Measurements from ENCODE around the gene MTRF1L. TPM values are rescaled to one million over a fixed set of nuclear protein-coding genes. Genes with fewer than 3 reads are reported as not detected.

MTRF1L gene
- total and polyA plus RNA-seq, 3 experiments from 2014 or later, result 8.2 to 17.4 (median 15.3) TPM

- POLR2A ChIA-PET, result interaction anchor here (0.7 to 1.2 kb wide), 4 partner anchors 11 to 1594 kb away, joined by 4 to 6 read pairs (median 4); no protein-coding TSS in a partner anchor
- Histone ChIP-seq H3K4me1 (ENCODE audit: insufficient read depth, low read length) (peaks cover 28% of the 10 kb centered on the region), H3K36me3 (ENCODE audit: insufficient read depth, low read length) (no peaks in the 10 kb centered on the region), H3K27me3 (ENCODE audit: insufficient read depth, low read length, poor library complexity, severe bottlenecking) (no peaks in the 10 kb centered on the region), H3K9me3 (ENCODE audit: low read length) (no peaks in the 10 kb centered on the region), H3K4me3 (ENCODE audit: low read length) (peak overlapping the region; percentile 75), H3K27ac (ENCODE audit: low read depth, low read length) (peak overlapping the region; percentile 89)
- H3K4me1 Mint-ChIP-seq, result peaks cover 34 to 62% (median 54%) of the 10 kb centered on the region in 3 donors
- CTCF ChIA-PET, result interaction anchor here (1.3 to 1.7 kb wide), 2 partner anchors 8 to 17 kb away, joined by 3 to 7 read pairs; no protein-coding TSS in a partner anchor
- H3K27me3 Mint-ChIP-seq, result no peaks in the 10 kb centered on the region
- H3K36me3 Mint-ChIP-seq, result peaks cover 0 to 14% (median 0%) of the 10 kb centered on the region in 3 donors
- DNase-seq, result peak in 4 of 5 donors; percentile 24 to 96 (median 92)
- H3K4me3 Mint-ChIP-seq, result peak overlapping the region; percentile 92 to 100 (median 99)
- peak overlapping the region; percentile 93 to 100 (median 98) for H3K27ac Mint-ChIP-seq
- H3K9me3 Mint-ChIP-seq, result no peaks in the 10 kb centered on the region
These were observed 18.6 kb downstream of the MTRF1L start for GRCh38 chr6:152983637-152984512.

- DNase-seq, result peak; percentile 96 to 98 (median 97)
- peaks cover 34 to 64% (median 61%) of the 10 kb centered on the region in 3 donors for H3K4me1 Mint-ChIP-seq
- Histone ChIP-seq H3K9me3 (ENCODE audit: low read length) (no peaks in the 10 kb centered on the region), H3K4me1 (ENCODE audit: insufficient read depth, low read length) (peaks cover 28% of the 10 kb centered on the region), H3K36me3 (ENCODE audit: insufficient read depth, low read length) (no peaks in the 10 kb centered on the region), H3K27ac (ENCODE audit: low read depth, low read length) (peak within 1 kb of the TSS; percentile 89), H3K4me3 (ENCODE audit: low read length) (peak within 1 kb of the TSS; percentile 75), H3K27me3 (ENCODE audit: insufficient read depth, low read length, poor library complexity, severe bottlenecking) (no peaks in the 10 kb centered on the region)
- H3K9me3 Mint-ChIP-seq, result no peaks in the 10 kb centered on the region
- peaks cover 0 to 17% (median 0%) of the 10 kb centered on the region in 3 donors for H3K36me3 Mint-ChIP-seq
- ChIA-PET POLR2A (interaction anchor here (0.7 to 1.2 kb wide), 4 partner anchors 10 to 1593 kb away, joined by 4 to 6 read pairs (median 4); no protein-coding TSS in a partner anchor), CTCF (interaction anchor here (1.3 to 1.7 kb wide), 2 partner anchors 9 to 18 kb away, joined by 3 to 7 read pairs; no protein-coding TSS in a partner anchor)
- H3K27me3 Mint-ChIP-seq, result no peaks in the 10 kb centered on the region
- H3K27ac Mint-ChIP-seq, result peak within 1 kb of the TSS; percentile 93 to 100 (median 98)
- H3K4me3 Mint-ChIP-seq, result peak within 1 kb of the TSS; percentile 92 to 100 (median 99)
These were observed 19.4 kb downstream of the MTRF1L start, which contains the start of gene FBXO5 for GRCh38 chr6:152982904-152983636. FBXO5 (minus strand) TSS chr6:152983041; CDS start chr6:152982959, 82 bp downstream.

GRCh38 chr6:152981989-152982903, 20.3 kb downstream of the MTRF1L start:
- Mint-ChIP-seq H3K27ac (peak overlapping the region in 1 of 8 donors; percentile 71), H3K36me3 (peaks cover 0 to 19% (median 0%) of the 10 kb centered on the region in 3 donors), H3K9me3 (no peaks in the 10 kb centered on the region), H3K4me1 (peaks cover 34 to 72% (median 68%) of the 10 kb centered on the region in 3 donors), H3K27me3 (no peaks in the 10 kb centered on the region), H3K4me3 (peak overlapping the region; percentile 92 to 100 (median 99))
- H3K4me3 ChIP-seq (ENCODE audit: low read length), result peak overlapping the region; percentile 68
- DNase-seq, result peak in 1 of 5 donors; percentile 1
- no peaks in the 10 kb centered on the region for H3K9me3 ChIP-seq (ENCODE audit: low read length)
- H3K27me3 ChIP-seq (ENCODE audit: insufficient read depth, low read length, poor library complexity, severe bottlenecking), result no peaks in the 10 kb centered on the region
- H3K36me3 ChIP-seq (ENCODE audit: insufficient read depth, low read length), result no peaks in the 10 kb centered on the region
- POLR2A ChIA-PET, result interaction anchor here (1.0 to 1.2 kb wide), 3 partner anchors 17 to 1592 kb away, joined by 4 to 6 read pairs (median 5); no protein-coding TSS in a partner anchor
- H3K27ac ChIP-seq (ENCODE audit: low read depth, low read length), result peak overlapping the region; percentile 52
- CTCF ChIA-PET, result interaction anchor here (1.7 kb wide), 1 partner anchor 18 kb away, joined by 7 read pairs; no protein-coding TSS in a partner anchor
- peaks cover 28% of the 10 kb centered on the region for H3K4me1 ChIP-seq (ENCODE audit: insufficient read depth, low read length)

- no peak overlapping the region for H3K4me3 ChIP-seq (ENCODE audit: low read length)
- Mint-ChIP-seq H3K27ac (peak overlapping the region in 1 of 8 donors; percentile 33), H3K4me3 (peak overlapping the region in 6 of 7 donors; percentile 1 to 75 (median 48)), H3K36me3 (peaks cover 0 to 19% (median 0%) of the 10 kb centered on the region in 3 donors), H3K27me3 (no peaks in the 10 kb centered on the region), H3K9me3 (no peaks in the 10 kb centered on the region), H3K4me1 (peaks cover 43 to 74% (median 71%) of the 10 kb centered on the region in 3 donors)
- peak overlapping the region; percentile 28 for H3K27ac ChIP-seq (ENCODE audit: low read depth, low read length)
- H3K27me3 ChIP-seq (ENCODE audit: insufficient read depth, low read length, poor library complexity, severe bottlenecking), result no peaks in the 10 kb centered on the region
- H3K36me3 ChIP-seq (ENCODE audit: insufficient read depth, low read length), result no peaks in the 10 kb centered on the region
- H3K9me3 ChIP-seq (ENCODE audit: low read length), result no peaks in the 10 kb centered on the region
- no peak for DNase-seq
- CTCF ChIA-PET, result no interaction called here
- peaks cover 28% of the 10 kb centered on the region for H3K4me1 ChIP-seq (ENCODE audit: insufficient read depth, low read length)
- POLR2A ChIA-PET, result no interaction called here
These were observed 21.3 kb downstream of the MTRF1L start for GRCh38 chr6:152981219-152981618.

GRCh38 chr6:152980656-152981055, 21.9 kb downstream of the MTRF1L start:
- Mint-ChIP-seq H3K36me3 (peaks cover 0 to 19% (median 2%) of the 10 kb centered on the region in 3 donors), H3K27me3 (no peaks in the 10 kb centered on the region), H3K9me3 (no peaks in the 10 kb centered on the region), H3K4me1 (peaks cover 47 to 76% (median 75%) of the 10 kb centered on the region in 3 donors), H3K4me3 (peak overlapping the region in 6 of 7 donors; percentile 1 to 60 (median 47)), H3K27ac (peak overlapping the region in 3 of 8 donors; percentile 2 to 33 (median 10))
- Histone ChIP-seq H3K36me3 (ENCODE audit: insufficient read depth, low read length) (no peaks in the 10 kb centered on the region), H3K27ac (ENCODE audit: low read depth, low read length) (peak overlapping the region; percentile 28), H3K4me3 (ENCODE audit: low read length) (no peak overlapping the region), H3K4me1 (ENCODE audit: insufficient read depth, low read length) (peaks cover 28% of the 10 kb centered on the region), H3K9me3 (ENCODE audit: low read length) (no peaks in the 10 kb centered on the region), H3K27me3 (ENCODE audit: insufficient read depth, low read length, poor library complexity, severe bottlenecking) (no peaks in the 10 kb centered on the region)
- no peak for DNase-seq
- ChIA-PET CTCF (no interaction called here), POLR2A (no interaction called here)

- H3K27ac ChIP-seq (ENCODE audit: low read depth, low read length), result no peak overlapping the region
- ChIA-PET CTCF (no interaction called here), POLR2A (no interaction called here)
- H3K9me3 ChIP-seq (ENCODE audit: low read length), result no peaks in the 10 kb centered on the region
- peaks cover 24% of the 10 kb centered on the region for H3K4me1 ChIP-seq (ENCODE audit: insufficient read depth, low read length)
- no peak overlapping the region for H3K27ac Mint-ChIP-seq
- H3K4me3 ChIP-seq (ENCODE audit: low read length), result no peak overlapping the region
- no peaks in the 10 kb centered on the region for H3K27me3 Mint-ChIP-seq
- peaks cover 9% of the 10 kb centered on the region for H3K36me3 ChIP-seq (ENCODE audit: insufficient read depth, low read length)
- no peak overlapping the region for H3K4me3 Mint-ChIP-seq
- DNase-seq, result no peak
- peaks cover 5 to 28% (median 7%) of the 10 kb centered on the region in 3 donors for H3K36me3 Mint-ChIP-seq
- H3K27me3 ChIP-seq (ENCODE audit: insufficient read depth, low read length, poor library complexity, severe bottlenecking), result no peaks in the 10 kb centered on the region
- H3K9me3 Mint-ChIP-seq, result no peaks in the 10 kb centered on the region
- H3K4me1 Mint-ChIP-seq, result peaks cover 46 to 78% (median 77%) of the 10 kb centered on the region in 3 donors
These were observed 23.4 kb downstream of the MTRF1L start for GRCh38 chr6:152979116-152979515.

GRCh38 chr6:152978058-152978457, 24.5 kb downstream of the MTRF1L start:
- CTCF ChIA-PET, result no interaction called here

More at GRCh38 chr6:152978058-152978457, 24.5 kb downstream of the MTRF1L start:
- no peak overlapping the region for H3K4me3 Mint-ChIP-seq
- no peaks in the 10 kb centered on the region for H3K9me3 Mint-ChIP-seq
- Histone ChIP-seq H3K4me3 (ENCODE audit: low read length) (no peak overlapping the region), H3K27ac (ENCODE audit: low read depth, low read length) (no peak overlapping the region), H3K4me1 (ENCODE audit: insufficient read depth, low read length) (peaks cover 21% of the 10 kb centered on the region), H3K36me3 (ENCODE audit: insufficient read depth, low read length) (peaks cover 12% of the 10 kb centered on the region), H3K27me3 (ENCODE audit: insufficient read depth, low read length, poor library complexity, severe bottlenecking) (no peaks in the 10 kb centered on the region), H3K9me3 (ENCODE audit: low read length) (no peaks in the 10 kb centered on the region)
- H3K27me3 Mint-ChIP-seq, result no peaks in the 10 kb centered on the region
- H3K27ac Mint-ChIP-seq, result no peak overlapping the region
- H3K36me3 Mint-ChIP-seq, result peaks cover 9 to 27% (median 14%) of the 10 kb centered on the region in 3 donors
- POLR2A ChIA-PET, result no interaction called here
- peaks cover 46 to 82% (median 82%) of the 10 kb centered on the region in 3 donors for H3K4me1 Mint-ChIP-seq
- no peak for DNase-seq

Measured in CD8-positive, alpha-beta memory T cell (primary cell).